GM21367 (cell line): ENCODE measurements around the gene PDE4D.
"Not testable (repeated sequence)": the region's sequence is repeated elsewhere in the genome, so short reads cannot be mapped to it uniquely, and the experiment has no call there.

Experiments used
- ATAC-seq: cut with Tn5 transposase; IDR thresholded peaks from one replicate; pipeline ENCODE4 v1.9.1; 2021; ENCODE audit not compliant: unreplicated experiment

PDE4D gene

GRCh38 chr5:59437176-59437575, 456.4 kb downstream of the PDE4D start:
- ATAC-seq, result no peak

- no peak for ATAC-seq
Measured at GRCh38 chr5:59436364-59437148, 457.0 kb downstream of the PDE4D start.

DNA sequence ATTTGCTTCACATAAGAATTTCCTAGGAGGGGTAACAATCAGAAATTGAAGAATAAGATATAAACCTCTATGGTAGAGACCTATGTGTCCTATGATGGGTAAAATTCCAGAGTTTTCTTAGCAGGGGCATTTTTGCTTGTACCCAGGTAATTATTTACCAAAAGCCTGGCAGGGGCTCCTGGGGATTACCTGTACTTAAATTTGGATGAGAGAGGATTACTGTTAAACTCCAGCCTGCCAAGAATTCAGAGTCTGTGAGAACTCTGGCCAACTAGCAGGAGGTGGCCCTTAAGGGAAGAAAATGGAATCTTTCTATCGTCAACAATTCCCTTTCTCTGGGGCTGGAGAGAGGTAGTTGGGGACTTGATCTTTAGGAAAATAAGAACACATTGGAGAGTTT, 460.4 kb downstream of the PDE4D start:
- no peak for ATAC-seq

GRCh38 chr5:59430066-59430685, 463.4 kb downstream of the PDE4D start:
- ATAC-seq, result no peak

DNA sequence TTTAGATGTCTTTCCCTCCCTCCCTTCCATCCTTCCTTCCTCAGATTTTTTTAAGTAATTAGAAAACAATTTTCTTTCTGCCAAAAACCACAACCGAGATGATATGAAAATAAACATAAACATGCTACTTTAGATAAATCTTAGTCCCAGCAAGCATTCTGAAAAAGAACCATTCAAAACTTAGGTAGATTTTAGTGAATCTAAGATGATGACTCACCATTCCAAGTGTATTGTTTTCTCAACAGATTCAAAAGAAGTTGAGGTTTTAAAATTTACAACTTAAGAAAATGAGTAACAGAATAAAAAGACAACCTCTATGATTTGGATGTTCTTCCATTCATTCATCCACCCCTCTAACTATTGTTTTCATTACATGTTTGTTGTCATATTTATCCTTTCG, 465.1 kb downstream of the PDE4D start:
- ATAC-seq, result no peak

- no peak for ATAC-seq
Measured at GRCh38 chr5:59424515-59424914, 469.0 kb downstream of the PDE4D start.

DNA sequence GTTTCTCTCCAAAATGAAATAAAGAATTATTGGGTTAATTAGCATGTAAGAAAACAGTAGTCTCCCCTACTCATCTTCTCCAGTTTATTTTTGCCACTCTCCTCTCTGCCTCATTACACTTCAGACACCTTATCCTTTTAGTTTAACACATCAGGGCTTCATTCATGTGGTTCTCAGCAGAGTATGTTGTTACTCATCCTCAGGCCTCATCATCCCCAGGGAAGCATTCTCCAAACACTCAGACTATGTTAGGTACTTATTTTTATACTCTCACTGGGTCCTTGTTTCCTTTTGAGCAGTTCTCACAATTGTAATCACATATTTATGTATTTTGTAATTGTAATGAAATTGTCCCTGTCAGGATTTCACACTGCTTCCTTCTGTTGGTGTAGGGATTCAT, 470.5 kb downstream of the PDE4D start:
- no peak for ATAC-seq

GRCh38 chr5:59421986-59422941, 471.3 kb downstream of the PDE4D start:
- no peak for ATAC-seq

DNA sequence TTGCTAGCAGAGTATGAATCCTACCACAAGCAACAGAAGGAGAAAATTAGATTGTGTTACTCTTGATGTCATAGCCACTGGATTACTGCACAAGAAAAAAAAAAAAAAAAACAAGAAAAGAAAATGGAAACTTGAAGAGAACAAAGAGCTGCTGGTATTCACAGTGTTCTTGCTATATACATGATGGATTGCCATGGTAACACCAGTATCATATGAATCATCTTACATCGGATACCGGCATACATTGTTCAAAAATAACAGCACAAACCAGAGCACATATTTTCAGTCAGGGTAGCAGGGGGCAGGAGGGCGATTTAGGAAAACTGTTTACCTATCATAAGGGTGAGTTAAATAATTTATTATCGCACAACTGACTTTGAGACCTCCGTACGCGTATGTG, 472.9 kb downstream of the PDE4D start:
- ATAC-seq, result no peak

DNA sequence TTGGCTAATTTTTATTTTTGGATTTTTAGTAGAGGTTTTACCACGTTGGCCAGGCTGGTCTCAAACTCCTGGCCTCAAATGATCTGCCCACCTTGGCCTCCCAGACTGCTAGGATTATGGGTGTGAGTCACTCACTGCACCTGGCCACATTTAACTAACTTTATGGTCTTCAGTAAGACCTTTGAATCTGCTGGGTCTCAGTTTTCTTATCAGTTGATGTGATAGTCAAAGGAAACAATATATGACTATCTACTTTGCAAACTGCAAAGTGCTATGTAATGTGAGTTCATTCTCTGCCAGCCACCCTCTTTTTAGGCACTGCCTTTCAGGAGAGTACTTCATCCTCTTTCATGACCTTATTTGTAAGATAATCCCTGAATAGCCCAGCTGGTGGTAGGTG, 474.7 kb downstream of the PDE4D start:
- no peak for ATAC-seq

GRCh38 chr5:59416451-59416850, 477.1 kb downstream of the PDE4D start:
- no peak for ATAC-seq

DNA sequence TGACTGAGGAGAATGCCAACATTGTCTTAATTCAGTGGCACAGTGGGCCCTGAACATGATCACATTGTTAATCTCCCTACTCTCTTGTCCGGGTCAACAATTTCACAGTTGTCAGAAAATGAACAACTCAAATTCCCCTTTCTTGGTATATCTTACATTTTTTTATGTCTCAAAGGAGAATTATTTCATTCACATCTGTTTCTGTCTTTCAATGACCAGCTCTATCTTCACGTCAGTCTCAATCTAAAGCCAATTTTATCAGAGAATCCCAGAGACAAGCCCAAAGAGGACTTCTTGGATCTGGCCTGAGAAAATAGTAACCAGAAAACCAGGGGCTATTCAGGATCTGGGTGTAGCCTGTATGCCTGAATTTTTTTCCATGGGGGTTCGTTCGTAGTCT, 477.5 kb downstream of the PDE4D start:
- no peak for ATAC-seq

GRCh38 chr5:59412428-59412827, 481.1 kb downstream of the PDE4D start:
- no peak for ATAC-seq

DNA sequence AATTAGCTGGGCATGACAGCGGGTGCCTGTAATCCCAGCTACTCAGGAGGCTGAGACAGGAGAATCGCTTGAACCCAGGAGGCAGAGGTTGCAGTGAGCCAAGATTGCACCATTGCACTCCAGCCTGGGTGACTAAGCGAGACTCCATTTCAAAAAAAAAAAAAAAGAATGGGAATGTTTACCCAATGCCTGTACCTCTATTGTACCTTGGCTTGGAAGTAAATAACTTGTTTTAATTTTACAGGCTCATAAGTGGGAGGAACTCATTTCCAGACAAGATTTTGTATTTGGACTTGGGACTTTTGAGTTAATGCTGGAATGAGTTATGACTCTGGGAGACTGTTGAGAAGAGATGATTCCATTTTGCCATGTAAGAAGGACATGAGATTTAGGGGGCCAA, 484.5 kb downstream of the PDE4D start:
- ATAC-seq, result not testable (repeated sequence)

DNA sequence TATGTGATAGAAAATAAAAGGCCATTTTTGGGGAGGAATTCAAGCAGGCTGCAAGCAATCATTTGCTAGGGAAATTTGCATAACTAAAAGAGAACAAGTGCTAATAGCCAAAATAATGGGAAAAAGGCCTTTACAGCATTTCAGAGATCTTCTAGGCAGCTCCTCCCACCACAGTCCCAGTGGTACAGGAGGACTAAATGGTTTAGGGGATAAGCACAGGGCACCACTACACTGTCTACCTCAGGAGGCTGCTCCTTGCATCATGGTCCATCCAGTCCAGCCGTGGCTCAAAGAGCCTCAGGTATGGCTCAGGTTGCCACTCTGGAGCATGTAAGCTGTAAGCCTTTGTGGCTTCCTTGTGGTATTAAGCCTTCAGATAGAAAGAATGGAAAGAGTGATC, 485.6 kb downstream of the PDE4D start:
- ATAC-seq, result no peak

DNA sequence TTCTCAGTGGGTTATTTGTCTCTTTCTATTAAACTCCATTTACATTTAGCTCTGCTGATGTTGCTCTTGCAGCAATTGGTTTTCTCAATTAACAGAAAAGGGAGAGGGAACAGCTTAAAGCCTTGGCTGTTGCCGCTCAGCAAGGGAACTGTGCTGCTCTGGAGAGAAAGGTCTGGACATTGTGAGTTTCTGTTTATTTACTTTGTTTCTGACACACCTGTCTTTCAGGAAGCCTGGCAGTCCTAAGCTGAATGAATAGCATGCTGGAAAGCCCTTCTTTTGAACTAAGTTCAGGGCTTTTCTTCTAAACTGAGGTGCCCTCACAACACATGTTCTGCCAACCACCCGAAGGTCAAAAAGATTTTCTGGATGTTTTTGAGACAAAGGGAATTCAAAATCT, 491.9 kb downstream of the PDE4D start:
- ATAC-seq, result no peak

DNA sequence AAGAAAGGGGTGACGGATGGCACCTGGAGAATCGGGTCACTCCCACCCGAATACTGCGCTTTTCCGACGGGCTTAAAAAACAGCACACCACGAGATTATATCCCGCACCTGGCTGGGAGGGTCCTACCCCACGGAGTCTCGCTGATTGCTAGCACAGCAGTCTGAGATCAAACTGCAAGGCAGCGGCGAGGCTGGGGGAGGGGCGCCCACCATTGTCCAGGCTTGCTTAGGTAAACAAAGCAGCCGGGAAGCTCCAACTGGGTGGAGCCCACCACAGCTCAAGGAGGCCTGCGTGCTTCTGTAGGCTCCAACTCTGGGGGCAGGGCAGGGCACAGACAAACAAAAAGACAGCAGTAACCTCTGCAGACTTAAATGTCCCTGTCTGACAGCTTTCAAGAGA, 498.6 kb downstream of the PDE4D start:
- not testable (repeated sequence) for ATAC-seq

- no peak for ATAC-seq
Measured at GRCh38 chr5:59393585-59394420, 499.7 kb downstream of the PDE4D start.

DNA sequence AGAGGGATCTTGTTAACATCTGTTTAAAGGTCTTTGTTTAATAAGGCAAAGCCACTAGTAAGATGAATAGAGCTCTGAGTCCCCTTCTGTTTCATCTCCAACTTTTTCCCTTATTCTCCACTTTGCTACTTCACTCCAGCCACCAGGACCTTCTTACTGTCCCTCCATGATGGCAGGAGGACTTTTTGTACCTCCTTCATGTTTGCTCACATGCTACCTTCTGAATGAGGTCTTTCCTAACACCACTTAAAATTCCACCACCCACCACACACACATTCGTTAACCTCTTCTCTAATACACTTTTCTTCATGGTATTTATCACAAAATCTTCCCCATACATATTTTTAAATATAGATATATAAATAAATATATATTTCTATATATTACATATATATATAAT, 501.9 kb downstream of the PDE4D start:
- ATAC-seq, result no peak

DNA sequence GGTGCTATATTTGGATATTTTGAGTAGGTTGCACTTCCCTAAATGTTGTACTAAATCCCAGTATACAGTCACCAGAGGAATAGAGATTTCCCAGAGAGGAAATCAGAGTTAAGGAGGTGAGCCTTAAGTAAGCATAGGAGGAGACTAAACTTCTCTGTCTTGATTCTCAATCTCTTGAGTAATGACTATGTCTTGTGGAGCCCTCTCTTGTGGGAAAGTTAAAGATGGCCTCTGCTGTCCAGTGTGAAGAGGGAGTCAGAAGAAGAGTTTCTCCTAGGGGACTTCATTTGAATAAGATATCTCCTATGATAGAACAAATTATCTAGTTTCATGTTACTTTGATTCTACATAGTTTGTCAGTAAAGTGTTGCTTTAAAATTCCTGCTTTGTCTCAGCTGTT, 502.5 kb downstream of the PDE4D start:
- no peak for ATAC-seq
